GM12874 (cell line): ENCODE results near the gene MDH1.

Source experiments
- TF ChIP-seq, protein P1 (sequence below): IDR thresholded peaks from 2 replicates; pipeline ENCODE4 v1.5.1; 2011; ENCODE audit warnings: low read depth, mild to moderate bottlenecking, control low read depth, low read length, moderate library complexity; ENCODE audit not compliant: insufficient read depth

Gene MDH1

DNA sequence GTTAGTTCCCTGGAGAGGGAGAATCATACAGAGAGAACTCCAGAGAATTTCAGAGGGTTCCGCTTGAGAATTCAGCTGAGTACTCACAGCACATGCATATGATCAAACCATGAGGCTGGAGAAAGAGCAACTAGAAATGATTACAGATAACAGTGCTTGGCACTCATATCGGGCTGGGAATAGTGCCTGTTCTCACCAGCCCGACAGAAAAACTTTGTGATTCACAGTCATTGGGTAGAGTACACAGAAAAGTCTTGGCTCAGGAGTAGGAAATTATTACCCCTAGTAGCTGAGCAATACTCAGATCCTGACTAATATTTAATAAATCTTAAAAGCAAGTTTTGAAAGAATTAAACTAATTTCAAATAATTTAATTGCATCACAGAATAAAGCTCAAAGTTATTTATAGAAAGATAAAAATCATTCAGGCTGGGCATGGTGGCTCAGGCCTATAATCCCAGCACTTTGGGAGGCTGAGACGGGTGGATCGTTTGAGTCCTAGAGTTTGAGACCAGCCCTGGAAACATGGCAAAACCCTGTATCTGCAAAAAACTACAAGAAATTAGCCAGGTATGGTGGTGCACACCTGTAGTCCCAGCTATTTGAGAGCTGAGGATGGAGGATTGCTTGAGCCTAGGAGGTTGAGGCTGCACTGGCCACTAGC lies 7.3 kb upstream of the MDH1 start:
- TF ChIP-seq, protein P1, sequence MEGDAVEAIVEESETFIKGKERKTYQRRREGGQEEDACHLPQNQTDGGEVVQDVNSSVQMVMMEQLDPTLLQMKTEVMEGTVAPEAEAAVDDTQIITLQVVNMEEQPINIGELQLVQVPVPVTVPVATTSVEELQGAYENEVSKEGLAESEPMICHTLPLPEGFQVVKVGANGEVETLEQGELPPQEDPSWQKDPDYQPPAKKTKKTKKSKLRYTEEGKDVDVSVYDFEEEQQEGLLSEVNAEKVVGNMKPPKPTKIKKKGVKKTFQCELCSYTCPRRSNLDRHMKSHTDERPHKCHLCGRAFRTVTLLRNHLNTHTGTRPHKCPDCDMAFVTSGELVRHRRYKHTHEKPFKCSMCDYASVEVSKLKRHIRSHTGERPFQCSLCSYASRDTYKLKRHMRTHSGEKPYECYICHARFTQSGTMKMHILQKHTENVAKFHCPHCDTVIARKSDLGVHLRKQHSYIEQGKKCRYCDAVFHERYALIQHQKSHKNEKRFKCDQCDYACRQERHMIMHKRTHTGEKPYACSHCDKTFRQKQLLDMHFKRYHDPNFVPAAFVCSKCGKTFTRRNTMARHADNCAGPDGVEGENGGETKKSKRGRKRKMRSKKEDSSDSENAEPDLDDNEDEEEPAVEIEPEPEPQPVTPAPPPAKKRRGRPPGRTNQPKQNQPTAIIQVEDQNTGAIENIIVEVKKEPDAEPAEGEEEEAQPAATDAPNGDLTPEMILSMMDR: no peak

DNA sequence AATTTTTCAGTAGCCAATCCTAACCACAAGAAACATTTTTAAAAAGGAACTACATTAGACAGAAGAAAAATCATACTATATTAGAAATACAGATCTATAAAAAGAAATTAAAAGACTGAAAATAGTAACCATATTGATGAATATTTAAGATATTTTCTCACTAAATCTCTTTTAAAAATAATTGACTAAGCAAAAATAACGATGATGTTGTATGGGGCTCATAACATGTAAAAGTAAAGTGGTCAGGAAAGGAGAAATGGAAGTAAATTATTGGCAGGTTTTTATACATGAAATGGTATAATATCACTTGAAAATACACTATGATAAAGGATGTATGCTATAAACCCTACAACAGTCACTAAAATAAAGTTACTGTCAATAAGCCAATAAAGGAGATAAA lies 5.9 kb upstream of the MDH1 start:
- TF ChIP-seq, protein P1: no peak

GRCh38 chr2:63587814-63588384 lies 864 bp upstream of the MDH1 start:
- TF ChIP-seq, protein P1: no peak

GRCh38 chr2:63589148-63589958 lies 590 bp downstream of the MDH1 start:
- TF ChIP-seq, protein P1: no peak

- TF ChIP-seq, protein P1: no peak
These were observed 2.1 kb downstream of the MDH1 start for GRCh38 chr2:63590626-63591408.

DNA sequence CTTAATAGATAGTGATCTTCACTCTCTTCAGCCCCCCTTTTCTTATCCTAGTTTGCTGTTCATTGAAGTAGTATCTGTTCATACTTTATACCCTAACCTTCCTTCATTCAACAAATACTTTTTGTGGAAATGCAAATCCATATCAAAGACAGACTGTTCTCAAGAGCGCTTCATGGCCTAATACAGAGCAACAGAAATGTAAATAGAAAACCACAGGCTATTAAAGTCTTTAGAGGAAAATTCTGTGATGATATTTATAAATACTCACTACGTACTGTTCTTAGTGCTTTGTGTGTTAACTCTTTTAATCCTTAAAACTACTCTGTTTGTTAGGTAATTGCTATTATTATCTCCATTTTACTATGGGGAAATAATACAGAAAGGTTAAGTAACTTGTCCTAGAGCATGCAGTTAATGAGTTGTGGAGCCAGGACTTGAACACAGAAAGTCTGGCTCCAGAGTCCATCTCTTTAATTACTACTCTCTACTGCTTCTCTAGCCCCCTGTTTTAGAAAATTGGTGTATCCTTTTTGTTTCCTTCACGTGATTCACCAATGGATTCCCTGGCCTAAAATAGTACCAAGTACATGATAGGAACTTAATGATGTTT lies 2.9 kb downstream of the MDH1 start:
- TF ChIP-seq, protein P1: no peak
